HG03175 (cell line): Measurements from ENCODE around the gene DPP9.
"Not testable (repeated sequence)": the region's sequence is repeated elsewhere in the genome, so short reads cannot be mapped to it uniquely, and the experiment has no call there.

ENCODE experiments used
- ATAC-seq: cut with Tn5 transposase; IDR thresholded peaks from one replicate; pipeline ENCODE4 v1.9.1; 2021; ENCODE audit warnings: mild to moderate bottlenecking, moderate library complexity; ENCODE audit not compliant: unreplicated experiment

DPP9 gene

GRCh38 chr19:4723595-4724514 is at the start of gene DPP9:
Gene DPP9 (minus strand): TSS chr19:4723842. CDS start chr19:4719906, 3,936 bp downstream.
- ATAC-seq, result peak; percentile 92

GRCh38 chr19:4773047-4773640 is 49.5 kb upstream of the DPP9 start:
- no peak for ATAC-seq

- ATAC-seq, result no peak
Observed at GRCh38 chr19:4772566-4772965, 48.9 kb upstream of the DPP9 start.

- ATAC-seq, result no peak
Observed at GRCh38 chr19:4768934-4769777, 45.5 kb upstream of the DPP9 start.

- ATAC-seq, result no peak
Observed at GRCh38 chr19:4764393-4764660, 40.7 kb upstream of the DPP9 start.

GRCh38 chr19:4763021-4763420 is 39.4 kb upstream of the DPP9 start:
- no peak for ATAC-seq

GRCh38 chr19:4760285-4760650 is 36.6 kb upstream of the DPP9 start:
- no peak for ATAC-seq

GRCh38 chr19:4759388-4760284 is 36.0 kb upstream of the DPP9 start:
- no peak for ATAC-seq

- ATAC-seq, result no peak
Observed at GRCh38 chr19:4758659-4759058, 35.0 kb upstream of the DPP9 start.

- no peak for ATAC-seq
Observed at GRCh38 chr19:4758082-4758481, 34.4 kb upstream of the DPP9 start.

- no peak for ATAC-seq
Observed at GRCh38 chr19:4755459-4755858, 31.8 kb upstream of the DPP9 start.

GRCh38 chr19:4754248-4754647 is 30.6 kb upstream of the DPP9 start:
- ATAC-seq, result no peak

GRCh38 chr19:4749870-4750590 is 26.4 kb upstream of the DPP9 start:
- no peak for ATAC-seq

GRCh38 chr19:4748589-4748988 is 24.9 kb upstream of the DPP9 start:
- ATAC-seq, result no peak

- ATAC-seq, result no peak
Observed at GRCh38 chr19:4748185-4748584, 24.5 kb upstream of the DPP9 start.

GRCh38 chr19:4745986-4746385 is 22.3 kb upstream of the DPP9 start:
- ATAC-seq, result no peak

GRCh38 chr19:4745175-4745574 is 21.5 kb upstream of the DPP9 start:
- ATAC-seq, result not testable (repeated sequence)

GRCh38 chr19:4744451-4745174 is 21.0 kb upstream of the DPP9 start:
- ATAC-seq, result no peak
